Astrocyte of the cerebellum (primary cell): Measurements from ENCODE around the gene ELAVL3.
"Not testable (repeated sequence)": the region's sequence is repeated elsewhere in the genome, so short reads cannot be mapped to it uniquely, and the experiment has no call there.

Experiments used
- DNase-seq: peaks from one replicate; pipeline ENCODE4 v3.0.0-alpha.2; 2011; ENCODE audit warnings: low read depth
- H3K4me3 ChIP-seq: 2 replicates; pipeline ENCODE4 v1.5.1; 2011; ENCODE audit warnings: mild to moderate bottlenecking, low read depth, low read length, moderate library complexity
- CTCF ChIP-seq: IDR thresholded peaks from 2 replicates; pipeline ENCODE4 v1.5.1; 2012; ENCODE audit warnings: low read length, low read depth, moderate library complexity, mild to moderate bottlenecking; ENCODE audit errors: missing control alignments
- in situ Hi-C: cut with HindIII; loops from 2 replicates; pipeline ENCODE4 v1.10.0; 2017; ENCODE audit warnings: low sequenced_read_pairs

The ELAVL3 gene

GRCh38 chr19:11479898-11480714 lies 740 bp downstream of the ELAVL3 start:
- no peak for TF ChIP-seq CTCF
- no peak overlapping the region for H3K4me3 ChIP-seq
- in situ Hi-C loops = no loop called here
- no peak for DNase-seq

GRCh38 chr19:11479090-11479897 lies 1.6 kb downstream of the ELAVL3 start:
- in situ Hi-C loops = no loop called here
- DNase-seq = no peak
- H3K4me3 ChIP-seq = no peak overlapping the region
- no peak for TF ChIP-seq CTCF

GRCh38 chr19:11478167-11479089 lies 2.4 kb downstream of the ELAVL3 start:
- H3K4me3 ChIP-seq = no peak overlapping the region
- no peak for DNase-seq
- no peak for TF ChIP-seq CTCF
- in situ Hi-C loops = no loop called here

- no peak overlapping the region for H3K4me3 ChIP-seq
Observed at GRCh38 chr19:11475861-11476260, 5.0 kb downstream of the ELAVL3 start.

GRCh38 chr19:11475343-11475742 lies 5.5 kb downstream of the ELAVL3 start:
- H3K4me3 ChIP-seq, in situ Hi-C loops, DNase-seq: not testable (repeated sequence)

More at GRCh38 chr19:11475861-11476260, 5.0 kb downstream of the ELAVL3 start:
- in situ Hi-C loops = no loop called here
- no peak for TF ChIP-seq CTCF
- DNase-seq = no peak

GRCh38 chr19:11473725-11474124 lies 7.1 kb downstream of the ELAVL3 start:
- H3K4me3 ChIP-seq = no peak overlapping the region
- no peak for DNase-seq
- TF ChIP-seq CTCF = no peak
- in situ Hi-C loops = no loop called here

GRCh38 chr19:11468266-11468845 lies 12.5 kb downstream of the ELAVL3 start:
- H3K4me3 ChIP-seq, DNase-seq, in situ Hi-C loops: not testable (repeated sequence)
